Measurements from ENCODE around the gene TRIM41.

TRIM41 gene

DNA sequence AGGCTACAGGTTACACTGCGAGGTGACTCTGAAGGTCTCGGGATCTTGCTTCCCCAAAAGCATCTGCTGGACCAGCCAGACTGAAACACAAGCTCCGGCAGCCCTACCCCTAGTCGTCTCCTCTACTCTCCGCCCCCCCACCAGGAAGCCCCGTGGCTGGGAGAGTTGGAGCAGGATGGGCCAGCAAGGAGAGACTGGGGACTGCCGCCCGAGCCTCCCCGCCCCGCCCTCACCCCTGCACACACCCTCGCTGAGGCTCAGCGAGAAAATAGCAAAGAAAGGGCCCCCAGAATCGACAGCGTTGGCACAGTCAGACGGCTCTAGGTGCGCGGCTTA is 19.3 kb upstream of the TRIM41 start:
- TF ChIP-seq, protein P1, sequence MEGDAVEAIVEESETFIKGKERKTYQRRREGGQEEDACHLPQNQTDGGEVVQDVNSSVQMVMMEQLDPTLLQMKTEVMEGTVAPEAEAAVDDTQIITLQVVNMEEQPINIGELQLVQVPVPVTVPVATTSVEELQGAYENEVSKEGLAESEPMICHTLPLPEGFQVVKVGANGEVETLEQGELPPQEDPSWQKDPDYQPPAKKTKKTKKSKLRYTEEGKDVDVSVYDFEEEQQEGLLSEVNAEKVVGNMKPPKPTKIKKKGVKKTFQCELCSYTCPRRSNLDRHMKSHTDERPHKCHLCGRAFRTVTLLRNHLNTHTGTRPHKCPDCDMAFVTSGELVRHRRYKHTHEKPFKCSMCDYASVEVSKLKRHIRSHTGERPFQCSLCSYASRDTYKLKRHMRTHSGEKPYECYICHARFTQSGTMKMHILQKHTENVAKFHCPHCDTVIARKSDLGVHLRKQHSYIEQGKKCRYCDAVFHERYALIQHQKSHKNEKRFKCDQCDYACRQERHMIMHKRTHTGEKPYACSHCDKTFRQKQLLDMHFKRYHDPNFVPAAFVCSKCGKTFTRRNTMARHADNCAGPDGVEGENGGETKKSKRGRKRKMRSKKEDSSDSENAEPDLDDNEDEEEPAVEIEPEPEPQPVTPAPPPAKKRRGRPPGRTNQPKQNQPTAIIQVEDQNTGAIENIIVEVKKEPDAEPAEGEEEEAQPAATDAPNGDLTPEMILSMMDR (IDR thresholded peaks at IDR 0.05; ENCODE audit: low read depth, low read length) = no peak
- DNase-seq = no peak
- Histone ChIP-seq H3K27me3 (peaks cover 25% of the 10 kb centered on the region), H3K4me1 (no peaks in the 10 kb centered on the region), H3K4me3 (ENCODE audit: low read depth, low read length) (peak overlapping the region; percentile 79), H3K9me3 (no peaks in the 10 kb centered on the region), H3K36me3 (no peaks in the 10 kb centered on the region)

DNA sequence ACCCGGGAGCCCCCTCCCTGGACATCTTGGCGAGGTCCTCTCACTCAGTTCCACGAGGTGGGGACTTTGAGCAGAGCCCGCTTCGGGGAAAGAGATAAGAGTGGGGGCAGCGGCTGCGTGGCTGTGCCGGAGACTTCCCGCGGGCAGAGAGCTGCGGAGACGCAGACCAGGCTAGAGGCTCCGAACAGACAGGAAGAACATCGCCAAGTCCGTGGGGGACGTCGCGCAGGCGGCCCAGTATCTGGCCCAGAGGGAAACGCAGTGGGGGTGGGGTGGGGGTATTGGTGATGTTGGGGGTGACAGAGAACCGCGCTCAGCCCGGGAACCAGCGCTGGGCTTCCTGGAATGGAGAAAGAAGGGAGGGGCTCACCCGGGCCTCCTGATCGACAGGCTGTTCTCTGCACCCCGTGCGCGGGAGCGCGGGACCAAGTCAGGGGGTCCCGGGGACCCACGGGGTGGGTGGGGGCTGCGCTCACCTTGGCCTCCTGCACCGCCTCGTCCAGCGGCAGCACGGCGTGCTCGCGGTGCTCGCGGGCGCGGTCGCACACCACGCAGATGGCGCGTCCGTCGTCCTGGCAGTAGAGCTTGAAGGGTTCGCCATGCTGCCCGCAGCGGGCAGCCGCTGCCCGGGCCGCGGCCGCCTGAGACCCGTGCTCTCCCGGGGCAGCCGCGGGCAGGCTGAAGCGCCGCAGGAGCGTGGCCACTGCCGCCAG is 18.8 kb upstream of the TRIM41 start:
- H3K4me3 ChIP-seq (ENCODE audit: low read depth, low read length) = peak overlapping the region; percentile 79
- H3K36me3 ChIP-seq = no peaks in the 10 kb centered on the region
- DNase-seq = peak; percentile 37
- H3K9me3 ChIP-seq = no peaks in the 10 kb centered on the region
- peaks cover 25% of the 10 kb centered on the region for H3K27me3 ChIP-seq
- no peaks in the 10 kb centered on the region for H3K4me1 ChIP-seq
- TF ChIP-seq, protein P1 (IDR thresholded peaks at IDR 0.05; ENCODE audit: low read depth, low read length) = no peak

DNA sequence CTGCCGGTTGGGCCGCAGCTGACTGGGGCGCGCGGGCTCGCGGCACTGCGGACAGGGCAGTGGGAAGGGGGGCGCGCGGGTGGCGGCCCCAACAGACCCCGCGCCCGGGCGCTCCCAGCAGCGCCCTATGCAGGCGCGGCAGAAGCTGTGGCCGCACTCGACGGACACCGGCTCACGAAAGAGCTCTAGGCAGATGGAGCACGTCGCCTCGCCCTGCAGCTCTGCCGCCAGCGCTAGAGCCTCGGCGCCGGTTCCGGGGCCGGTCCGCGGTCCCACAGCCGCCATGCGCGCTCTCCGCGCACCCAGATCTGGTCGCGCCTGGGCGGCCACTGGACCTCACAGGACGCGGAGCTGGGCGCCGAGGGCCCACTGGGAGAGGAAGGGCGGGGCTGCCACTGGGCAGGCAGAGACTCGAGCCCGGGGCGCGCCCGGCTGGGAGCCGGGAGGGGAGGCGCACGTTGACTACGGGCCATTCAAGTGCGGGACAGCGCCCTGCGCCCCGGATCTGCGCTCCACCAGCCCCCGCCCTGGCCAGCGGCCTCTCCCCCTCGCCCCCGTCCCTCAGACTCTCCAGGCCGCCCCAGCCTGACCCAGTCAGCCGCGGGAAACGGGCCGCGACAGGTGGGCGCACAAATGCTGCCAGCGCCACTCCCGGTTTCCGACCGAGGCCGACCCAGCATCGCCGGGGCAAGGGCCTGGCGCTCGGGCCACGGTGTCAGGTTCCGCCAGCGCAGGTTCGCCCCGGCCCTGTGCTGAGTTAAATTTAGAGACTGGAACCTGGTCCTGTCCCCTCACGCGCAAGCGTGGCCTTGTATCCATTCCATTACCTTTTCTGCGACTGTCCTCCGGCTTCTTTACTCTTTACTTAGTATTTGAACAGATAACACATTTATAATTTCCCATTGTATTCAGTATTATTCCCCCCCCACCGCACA is 18.0 kb upstream of the TRIM41 start, which contains the start of gene TRIM7:
TRIM7 (minus strand) TSS at position 371 of the 935 bp plus-strand sequence; CDS start at position 285, 86 bp downstream.
- DNase-seq = peak; percentile 53
- TF ChIP-seq, protein P1 (IDR thresholded peaks at IDR 0.05; ENCODE audit: low read depth, low read length) = no peak
- Histone ChIP-seq H3K9me3 (no peaks in the 10 kb centered on the region), H3K27me3 (peaks cover 25% of the 10 kb centered on the region), H3K4me3 (ENCODE audit: low read depth, low read length) (peak within 1 kb of the TSS; percentile 79), H3K36me3 (no peaks in the 10 kb centered on the region), H3K4me1 (no peaks in the 10 kb centered on the region)

GRCh38 chr5:181205761-181206649 is 17.1 kb upstream of the TRIM41 start:
- H3K27me3 ChIP-seq = peaks cover 25% of the 10 kb centered on the region
- H3K36me3 ChIP-seq = no peaks in the 10 kb centered on the region
- no peak for DNase-seq
- no peaks in the 10 kb centered on the region for H3K4me1 ChIP-seq
- no peaks in the 10 kb centered on the region for H3K9me3 ChIP-seq
- TF ChIP-seq, protein P1 (IDR thresholded peaks at IDR 0.05; ENCODE audit: low read depth, low read length) = no peak
- peak overlapping the region; percentile 79 for H3K4me3 ChIP-seq (ENCODE audit: low read depth, low read length)

- peak overlapping the region; percentile 79 for H3K4me3 ChIP-seq (ENCODE audit: low read depth, low read length)
- peak; percentile 83 for DNase-seq
- H3K27me3 ChIP-seq = peaks cover 25% of the 10 kb centered on the region
- H3K36me3 ChIP-seq = no peaks in the 10 kb centered on the region
- TF ChIP-seq, protein P1 (IDR thresholded peaks at IDR 0.05; ENCODE audit: low read depth, low read length) = no peak
- H3K4me1 ChIP-seq = no peaks in the 10 kb centered on the region
- H3K9me3 ChIP-seq = no peaks in the 10 kb centered on the region
These were observed 15.7 kb upstream of the TRIM41 start for GRCh38 chr5:181207214-181207959.
